K562 (cell line): ENCODE results near the gene ZNF891. TPM values are rescaled to one million over a fixed set of nuclear protein-coding genes. Genes with fewer than 3 reads are reported as not detected.

ENCODE experiments used
- ARID1B ChIP-seq: fragments of 450-650 bp; IDR thresholded peaks from 2 replicates; pipeline ENCODE4 v1.6.1; 2016; ENCODE audit warnings: antibody characterized with exemption, mild to moderate bottlenecking, inconsistent platforms
- ASH1L ChIP-seq: fragments of 450-650 bp; IDR thresholded peaks from 2 replicates; pipeline ENCODE4 v1.6.1; 2018; ENCODE audit warnings: borderline replicate concordance, mild to moderate bottlenecking, low read depth; ENCODE audit not compliant: partially characterized antibody
- BRF1 ChIP-seq: IDR thresholded peaks from 3 replicates; pipeline ENCODE4 v1.6.1; 2011; ENCODE audit warnings: borderline replicate concordance, mild to moderate bottlenecking; ENCODE audit not compliant: insufficient read length; ENCODE audit errors: extremely low read depth
- CREM ChIP-seq: IDR thresholded peaks from 2 replicates; pipeline ENCODE4 v1.6.1; 2014; ENCODE audit warnings: antibody characterized with exemption, low read depth
- CSDE1 ChIP-seq, 2 experiments: fragments of 450-650 bp; IDR thresholded peaks; 2 replicates each; pipeline ENCODE4 v1.6.1; 2016; ENCODE audit warnings: mild to moderate bottlenecking in 1 of 2
- FOXK1 ChIP-seq: sonication (generic); formaldehyde crosslinking; IDR thresholded peaks from 2 replicates; pipeline ENCODE4 v1.8.0; 2022; ENCODE audit warnings: missing genetic modification reagents, mild to moderate bottlenecking, borderline replicate concordance
- KLF1 ChIP-seq: fragments of 450-650 bp; IDR thresholded peaks from 2 replicates; pipeline ENCODE4 v1.6.1; 2016; ENCODE audit warnings: missing genetic modification characterization, missing compliant biosample characterization
- MAFG ChIP-seq: fragments of 450-650 bp; conservative IDR thresholded peaks from 2 replicates; pipeline ENCODE4 v1.6.1; 2016; ENCODE audit warnings: missing genetic modification characterization, missing compliant biosample characterization
- MCM7 ChIP-seq, 2 experiments: fragments of 450-650 bp; IDR thresholded peaks; 2 replicates each; pipeline ENCODE4 v1.6.1; 2016 to 2018
- MECOM ChIP-seq: fragments of 250-450 bp; sonication (Bioruptor Pico); IDR thresholded peaks from 2 replicates; pipeline ENCODE4 v1.8.0; 2022; ENCODE audit warnings: inconsistent platforms
- POLR2AphosphoS5 ChIP-seq: IDR thresholded peaks from 2 replicates; pipeline ENCODE4 v1.6.1; 2011; ENCODE audit warnings: mild to moderate bottlenecking, low read depth, low read length, moderate library complexity; ENCODE audit not compliant: control insufficient read depth, insufficient read depth
- SMAD3 ChIP-seq: fragments of 450-650 bp; formaldehyde crosslinking; conservative IDR thresholded peaks from 2 replicates; pipeline ENCODE4 v1.4.0; 2020; ENCODE audit warnings: mild to moderate bottlenecking
- SREBF2 ChIP-seq: sonication (generic); formaldehyde crosslinking; IDR thresholded peaks from 2 replicates; pipeline ENCODE4 v1.4.0; 2020; ENCODE audit warnings: mild to moderate bottlenecking, missing genetic modification reagents
- TRIM25 ChIP-seq: fragments of 450-650 bp; IDR thresholded peaks from 2 replicates; pipeline ENCODE4 v1.7.0; 2016; ENCODE audit warnings: borderline replicate concordance
- XRCC4 ChIP-seq: IDR thresholded peaks from one replicate; pipeline ENCODE4 v1.6.1; 2011; ENCODE audit not compliant: insufficient read depth, insufficient read length; ENCODE audit errors: extremely low read depth
- ZBTB7A ChIP-seq: IDR thresholded peaks from 2 replicates; pipeline ENCODE4 v1.6.1; 2011; ENCODE audit warnings: low read depth, mild to moderate bottlenecking, low read length, moderate library complexity, borderline replicate concordance; ENCODE audit not compliant: control insufficient read depth
- ZNF347 ChIP-seq: fragments of 450-650 bp; formaldehyde crosslinking; IDR thresholded peaks from 2 replicates; pipeline ENCODE4 v1.4.0; 2020; ENCODE audit warnings: low read depth, mild to moderate bottlenecking, moderate library complexity
- ZNF354B ChIP-seq: fragments of 250-450 bp; sonication (Bioruptor Pico); IDR thresholded peaks from 2 replicates; pipeline ENCODE4 v1.4.0; 2020
- ZNF445 ChIP-seq: fragments of 250-450 bp; sonication (Bioruptor Pico); IDR thresholded peaks from 2 replicates; pipeline ENCODE4 v1.4.0; 2020; ENCODE audit warnings: low read depth, mild to moderate bottlenecking, moderate library complexity
- ZNF511 ChIP-seq: sonication (generic); formaldehyde crosslinking; IDR thresholded peaks from 2 replicates; pipeline ENCODE4 v1.8.0; 2022; ENCODE audit warnings: mild to moderate bottlenecking, missing genetic modification reagents
- ZNF589 ChIP-seq: fragments of 200-800 bp; sonication (Bioruptor generic); IDR thresholded peaks from 2 replicates; pipeline ENCODE4 v1.6.1; 2016; ENCODE audit warnings: low read depth, missing genetic modification characterization, missing compliant biosample characterization
- ZNF668 ChIP-seq: fragments of 250-450 bp; sonication (Bioruptor Pico); IDR thresholded peaks from 2 replicates; pipeline ENCODE4 v1.8.0; 2022; ENCODE audit warnings: mild to moderate bottlenecking, inconsistent platforms
- ZNF766 ChIP-seq: fragments of 200-800 bp; sonication (Bioruptor generic); conservative IDR thresholded peaks from 2 replicates; pipeline ENCODE4 v1.6.1; 2016; ENCODE audit warnings: missing genetic modification characterization, missing compliant biosample characterization
- polyA plus RNA-seq, 8 experiments: library from polyadenylated mRNA; depleted of rRNA in 4 of 8; stranded (reverse) in 5 of 8; unstranded in 3 of 8; fragments of >200 nt; fragmentation: Nextera tagmentation in 2 of 8; fragmentation: Illumina TruSeq in 1 of 8; extraction: Ambion mirVana in 2 of 8; extraction: Trizol in 1 of 8; gene quantifications; 2 replicates each; pipeline versions ENCODE4 v1.2.1 to v1.2.3, GENCODE V29; 2011 to 2014; ENCODE audit warnings: inconsistent platforms in 1 of 8, missing spikeins in 1 of 8
- total RNA-seq, 7 experiments: library from RNA; depleted of rRNA in 6 of 7; stranded (reverse); fragments of >200 nt in 6 of 7; fragmentation: Illumina TruSeq in 2 of 7; extraction: Trizol in 2 of 7; gene quantifications; 2 replicates each; pipeline versions ENCODE4 v1.2.1 to v1.2.3, GENCODE V29; 2011 to 2021; ENCODE audit warnings: low replicate concordance in 1 of 7
- TF ChIP-seq, protein P1 (sequence below): sonication (generic); formaldehyde crosslinking; IDR thresholded peaks from 2 replicates; pipeline ENCODE4 v1.8.1; 2023; ENCODE audit warnings: missing genetic modification reagents, mild to moderate bottlenecking, borderline replicate concordance

The ZNF891 gene
- total and polyA plus RNA-seq, 9 of the 15 experiments (the other 6 are each of a cell fraction or from before 2014, with no cell fraction given), result 0.41 to 2.0 (median 1.3) TPM

- no peak for TF ChIP-seq SMAD3 (CRISPR knock-in tag)
- no peak for TF ChIP-seq BRF1
- no peak for TF ChIP-seq SREBF2 (CRISPR knock-in tag)
- 0 out of 2 replicates have a peak, but pooled peaks have one; percentile 11 for TF ChIP-seq POLR2AphosphoS5
- no peak for TF ChIP-seq MCM7 (IDR thresholded peaks at IDR 0.05)
- no peak for TF ChIP-seq MAFG (tag)
- TF ChIP-seq ZNF354B (CRISPR knock-in tag), result no peak
- no peak for TF ChIP-seq FOXK1
- peak; percentile 99 for TF ChIP-seq CREM
- TF ChIP-seq ASH1L, result peak; percentile 74
- TF ChIP-seq ZNF766 (CRISPR knock-in tag), result peak; percentile 91; the same call in 1 of the 2 replicates
- peak; percentile 91; the same call in 1 of the 2 replicates for TF ChIP-seq ZNF589 (CRISPR knock-in tag)
- TF ChIP-seq ZNF347 (CRISPR knock-in tag), result no peak
- TF ChIP-seq ZNF445 (CRISPR knock-in tag), result no peak
- TF ChIP-seq ARID1B, result no peak
- TF ChIP-seq, protein P1, sequence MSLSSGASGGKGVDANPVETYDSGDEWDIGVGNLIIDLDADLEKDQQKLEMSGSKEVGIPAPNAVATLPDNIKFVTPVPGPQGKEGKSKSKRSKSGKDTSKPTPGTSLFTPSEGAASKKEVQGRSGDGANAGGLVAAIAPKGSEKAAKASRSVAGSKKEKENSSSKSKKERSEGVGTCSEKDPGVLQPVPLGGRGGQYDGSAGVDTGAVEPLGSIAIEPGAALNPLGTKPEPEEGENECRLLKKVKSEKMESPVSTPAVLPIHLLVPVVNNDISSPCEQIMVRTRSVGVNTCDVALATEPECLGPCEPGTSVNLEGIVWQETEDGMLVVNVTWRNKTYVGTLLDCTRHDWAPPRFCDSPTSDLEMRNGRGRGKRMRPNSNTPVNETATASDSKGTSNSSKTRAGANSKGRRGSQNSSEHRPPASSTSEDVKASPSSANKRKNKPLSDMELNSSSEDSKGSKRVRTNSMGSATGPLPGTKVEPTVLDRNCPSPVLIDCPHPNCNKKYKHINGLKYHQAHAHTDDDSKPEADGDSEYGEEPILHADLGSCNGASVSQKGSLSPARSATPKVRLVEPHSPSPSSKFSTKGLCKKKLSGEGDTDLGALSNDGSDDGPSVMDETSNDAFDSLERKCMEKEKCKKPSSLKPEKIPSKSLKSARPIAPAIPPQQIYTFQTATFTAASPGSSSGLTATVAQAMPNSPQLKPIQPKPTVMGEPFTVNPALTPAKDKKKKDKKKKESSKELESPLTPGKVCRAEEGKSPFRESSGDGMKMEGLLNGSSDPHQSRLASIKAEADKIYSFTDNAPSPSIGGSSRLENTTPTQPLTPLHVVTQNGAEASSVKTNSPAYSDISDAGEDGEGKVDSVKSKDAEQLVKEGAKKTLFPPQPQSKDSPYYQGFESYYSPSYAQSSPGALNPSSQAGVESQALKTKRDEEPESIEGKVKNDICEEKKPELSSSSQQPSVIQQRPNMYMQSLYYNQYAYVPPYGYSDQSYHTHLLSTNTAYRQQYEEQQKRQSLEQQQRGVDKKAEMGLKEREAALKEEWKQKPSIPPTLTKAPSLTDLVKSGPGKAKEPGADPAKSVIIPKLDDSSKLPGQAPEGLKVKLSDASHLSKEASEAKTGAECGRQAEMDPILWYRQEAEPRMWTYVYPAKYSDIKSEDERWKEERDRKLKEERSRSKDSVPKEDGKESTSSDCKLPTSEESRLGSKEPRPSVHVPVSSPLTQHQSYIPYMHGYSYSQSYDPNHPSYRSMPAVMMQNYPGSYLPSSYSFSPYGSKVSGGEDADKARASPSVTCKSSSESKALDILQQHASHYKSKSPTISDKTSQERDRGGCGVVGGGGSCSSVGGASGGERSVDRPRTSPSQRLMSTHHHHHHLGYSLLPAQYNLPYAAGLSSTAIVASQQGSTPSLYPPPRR (CRISPR knock-in tag), result no peak
- TF ChIP-seq ZBTB7A, result no peak
- no peak for TF ChIP-seq MECOM (CRISPR knock-in tag)
- no peak for TF ChIP-seq ZNF668 (CRISPR knock-in tag)
- no peak for TF ChIP-seq CSDE1 (IDR thresholded peaks at IDR 0.05)
- peak; percentile 85 for TF ChIP-seq KLF1 (tag)
- no peak for TF ChIP-seq XRCC4
- no peak for TF ChIP-seq ZNF511
- no peak for TF ChIP-seq TRIM25
Measured at GRCh38 chr12:133080026-133080367, 50.1 kb downstream of the ZNF891 start (continued).
